ENCODE data around the gene GATAD2A.

GRCh38 chr19:19500975-19501644 lies 95.6 kb downstream of the GATAD2A start:
- TF ChIP-seq CTCF (IDR thresholded peaks at IDR 0.05) (no peak), POLR2A (IDR thresholded peaks at IDR 0.05) (no peak)

Measured in Peyer's patch (tissue), 4 donors.